Bronchial epithelial cell (primary cell): ENCODE results near the gene ADAT1. TPM values are rescaled to one million over a fixed set of nuclear protein-coding genes. Genes with fewer than 3 reads are reported as not detected.
A peak's percentile ranks its signal among the peaks of the same experiment; 100 is the strongest.

Experiments used
- DNase-seq: peaks from one replicate; pipeline ENCODE4 v3.0.0-alpha.2; 2010; ENCODE audit warnings: low read depth
- FAIRE-seq: peaks from 2 replicates; lab custom pipeline; 2011; peaks lifted over from hg19 to GRCh38; lab: Jason Lieb, UNC
- H3K27me3 ChIP-seq: 2 replicates; pipeline ENCODE4 v1.5.1; 2011; ENCODE audit warnings: low read length; ENCODE audit not compliant: control insufficient read depth, insufficient read depth
- H3K36me3 ChIP-seq: 2 replicates; pipeline ENCODE4 v1.5.1; 2011; ENCODE audit warnings: low read length; ENCODE audit not compliant: control insufficient read depth, insufficient read depth
- H3K4me3 ChIP-seq: 2 replicates; pipeline ENCODE4 v1.5.1; 2011; ENCODE audit warnings: mild to moderate bottlenecking, low read depth, low read length, control low read depth
- CTCF ChIP-seq: IDR thresholded peaks from 2 replicates; pipeline ENCODE4 v1.5.1; 2011; ENCODE audit warnings: mild to moderate bottlenecking, moderate library complexity, low read length, control low read depth, inconsistent platforms; ENCODE audit not compliant: insufficient read depth, severe bottlenecking
- total RNA-seq: library from RNA; depleted of rRNA; stranded (reverse); fragments of >200 nt; gene quantifications from 2 replicates; pipeline ENCODE4 v1.2.1, GENCODE V29; 2014

Gene ADAT1
- total RNA-seq, 1 donor from 2014 or later: 67.9 TPM

- no peak for TF ChIP-seq CTCF
- no peaks in the 10 kb centered on the region for H3K27me3 ChIP-seq
- DNase-seq: no peak
- FAIRE-seq: no peak
- H3K36me3 ChIP-seq: peaks cover 16% of the 10 kb centered on the region
- H3K4me3 ChIP-seq: no peak overlapping the region
Measured at GRCh38 chr16:75618780-75619179, 4.3 kb downstream of the ADAT1 start.

- no peak for DNase-seq
- Histone ChIP-seq H3K36me3 (peaks cover 20% of the 10 kb centered on the region), H3K27me3 (no peaks in the 10 kb centered on the region), H3K4me3 (no peak overlapping the region)
- TF ChIP-seq CTCF: no peak
- no peak for FAIRE-seq
Measured at GRCh38 chr16:75617121-75617520, 6.0 kb downstream of the ADAT1 start.

GRCh38 chr16:75616521-75617010 is 6.5 kb downstream of the ADAT1 start:
- no peak overlapping the region for H3K4me3 ChIP-seq
- DNase-seq (no peak), FAIRE-seq (no peak)
- no peaks in the 10 kb centered on the region for H3K27me3 ChIP-seq
- no peak for TF ChIP-seq CTCF
- H3K36me3 ChIP-seq: peaks cover 20% of the 10 kb centered on the region

- FAIRE-seq (no peak), DNase-seq (no peak)
- Histone ChIP-seq H3K4me3 (no peak overlapping the region), H3K36me3 (peaks cover 20% of the 10 kb centered on the region), H3K27me3 (no peaks in the 10 kb centered on the region)
- no peak for TF ChIP-seq CTCF
Measured at GRCh38 chr16:75615619-75616018, 7.5 kb downstream of the ADAT1 start.

- FAIRE-seq (no peak), DNase-seq (peak; percentile 59)
- peaks cover 20% of the 10 kb centered on the region for H3K36me3 ChIP-seq
- no peak for TF ChIP-seq CTCF
- no peak overlapping the region for H3K4me3 ChIP-seq
- H3K27me3 ChIP-seq: no peaks in the 10 kb centered on the region
Measured at GRCh38 chr16:75614066-75614897, 8.8 kb downstream of the ADAT1 start.
